ENCODE data around the gene DGCR6L.
A peak's percentile ranks its signal among the peaks of the same experiment; 100 is the strongest.
"Not testable (repeated sequence)": the region's sequence is repeated elsewhere in the genome, so short reads cannot be mapped to it uniquely, and the experiment has no call there.

The DGCR6L gene

GRCh38 chr22:20280866-20281265, 39.0 kb downstream of the DGCR6L start:
- no peak for FAIRE-seq
- no peak for DNase-seq (ENCODE audit: insufficient read length, low spot score)
- TF ChIP-seq PAX5 (IDR thresholded peaks at IDR 0.05; ENCODE audit: insufficient read depth, low read length, severe bottlenecking) (no peak), POLR2AphosphoS5 (IDR thresholded peaks at IDR 0.05; ENCODE audit: low read depth, low read length) (no peak), TAF1 (IDR thresholded peaks at IDR 0.05; ENCODE audit: low read depth, low read length) (no peak), POU2F2 (IDR thresholded peaks at IDR 0.05; ENCODE audit: low read depth, low read length) (no peak), POLR2A (IDR thresholded peaks at IDR 0.05; ENCODE audit: low read depth, low read length) (no peak), SPI1 (IDR thresholded peaks at IDR 0.05; ENCODE audit: low read depth, low read length) (no peak)

GRCh38 chr22:20280163-20280562, 39.7 kb downstream of the DGCR6L start:
- DNase-seq (ENCODE audit: insufficient read length, low spot score), result not testable (repeated sequence)

GRCh38 chr22:20279662-20280134, 40.2 kb downstream of the DGCR6L start:
- no peak for FAIRE-seq
- TF ChIP-seq PAX5 (IDR thresholded peaks at IDR 0.05; ENCODE audit: insufficient read depth, low read length, severe bottlenecking), result no peak
- no peak for TF ChIP-seq SPI1 (IDR thresholded peaks at IDR 0.05; ENCODE audit: low read depth, low read length)
- TF ChIP-seq POU2F2 (IDR thresholded peaks at IDR 0.05; ENCODE audit: low read depth, low read length), result no peak
- TF ChIP-seq TAF1 (IDR thresholded peaks at IDR 0.05; ENCODE audit: low read depth, low read length), result no peak
- no peak for TF ChIP-seq POLR2AphosphoS5 (IDR thresholded peaks at IDR 0.05; ENCODE audit: low read depth, low read length)
- no peak for TF ChIP-seq POLR2A (IDR thresholded peaks at IDR 0.05; ENCODE audit: low read depth, low read length)
- no peak for DNase-seq (ENCODE audit: insufficient read length, low spot score)

More at GRCh38 chr22:20280163-20280562, 39.7 kb downstream of the DGCR6L start:
- not testable (repeated sequence) for FAIRE-seq

- peak; percentile 13 for FAIRE-seq
- not testable (repeated sequence) for DNase-seq (ENCODE audit: insufficient read length, low spot score)
Observed at GRCh38 chr22:20278726-20279490, 41.0 kb downstream of the DGCR6L start.

GRCh38 chr22:20277936-20278635, 41.8 kb downstream of the DGCR6L start:
- FAIRE-seq; DNase-seq (ENCODE audit: insufficient read length, low spot score): not testable (repeated sequence)

- TF ChIP-seq POLR2A (IDR thresholded peaks at IDR 0.05; ENCODE audit: low read depth, low read length), result no peak
- TF ChIP-seq TAF1 (IDR thresholded peaks at IDR 0.05; ENCODE audit: low read depth, low read length), result no peak
- no peak for TF ChIP-seq SPI1 (IDR thresholded peaks at IDR 0.05; ENCODE audit: low read depth, low read length)
- TF ChIP-seq POU2F2 (IDR thresholded peaks at IDR 0.05; ENCODE audit: low read depth, low read length), result no peak
- TF ChIP-seq POLR2AphosphoS5 (IDR thresholded peaks at IDR 0.05; ENCODE audit: low read depth, low read length), result no peak
- no peak for TF ChIP-seq PAX5 (IDR thresholded peaks at IDR 0.05; ENCODE audit: insufficient read depth, low read length, severe bottlenecking)
- FAIRE-seq (no peak), DNase-seq (ENCODE audit: insufficient read length, low spot score) (no peak)
Observed at GRCh38 chr22:20276468-20276867, 43.4 kb downstream of the DGCR6L start.

GRCh38 chr22:20275836-20276235, 44.0 kb downstream of the DGCR6L start:
- no peak for DNase-seq (ENCODE audit: insufficient read length, low spot score)
- TF ChIP-seq POLR2AphosphoS5 (IDR thresholded peaks at IDR 0.05; ENCODE audit: low read depth, low read length), result no peak
- no peak for TF ChIP-seq SPI1 (IDR thresholded peaks at IDR 0.05; ENCODE audit: low read depth, low read length)
- TF ChIP-seq POU2F2 (IDR thresholded peaks at IDR 0.05; ENCODE audit: low read depth, low read length), result no peak
- no peak for TF ChIP-seq POLR2A (IDR thresholded peaks at IDR 0.05; ENCODE audit: low read depth, low read length)
- no peak for TF ChIP-seq TAF1 (IDR thresholded peaks at IDR 0.05; ENCODE audit: low read depth, low read length)
- TF ChIP-seq PAX5 (IDR thresholded peaks at IDR 0.05; ENCODE audit: insufficient read depth, low read length, severe bottlenecking), result no peak
- no peak for FAIRE-seq

GRCh38 chr22:20275325-20275724, 44.5 kb downstream of the DGCR6L start:
- DNase-seq (ENCODE audit: insufficient read length, low spot score); FAIRE-seq: not testable (repeated sequence)

- not testable (repeated sequence) for FAIRE-seq; DNase-seq (ENCODE audit: insufficient read length, low spot score)
Observed at GRCh38 chr22:20274374-20274773, 45.5 kb downstream of the DGCR6L start.

- TF ChIP-seq POLR2AphosphoS5 (IDR thresholded peaks at IDR 0.05; ENCODE audit: low read depth, low read length), result no peak
- no peak for TF ChIP-seq POLR2A (IDR thresholded peaks at IDR 0.05; ENCODE audit: low read depth, low read length)
- no peak for TF ChIP-seq TAF1 (IDR thresholded peaks at IDR 0.05; ENCODE audit: low read depth, low read length)
- TF ChIP-seq PAX5 (IDR thresholded peaks at IDR 0.05; ENCODE audit: insufficient read depth, low read length, severe bottlenecking), result no peak
- TF ChIP-seq POU2F2 (IDR thresholded peaks at IDR 0.05; ENCODE audit: low read depth, low read length), result no peak
- no peak for TF ChIP-seq SPI1 (IDR thresholded peaks at IDR 0.05; ENCODE audit: low read depth, low read length)
- no peak for FAIRE-seq
- no peak for DNase-seq (ENCODE audit: insufficient read length, low spot score)
Observed at GRCh38 chr22:20273758-20274181, 46.1 kb downstream of the DGCR6L start.

- no peak for DNase-seq (ENCODE audit: insufficient read length, low spot score)
- no peak for FAIRE-seq
- TF ChIP-seq POLR2AphosphoS5 (IDR thresholded peaks at IDR 0.05; ENCODE audit: low read depth, low read length) (no peak), TAF1 (IDR thresholded peaks at IDR 0.05; ENCODE audit: low read depth, low read length) (no peak), POLR2A (IDR thresholded peaks at IDR 0.05; ENCODE audit: low read depth, low read length) (no peak), POU2F2 (IDR thresholded peaks at IDR 0.05; ENCODE audit: low read depth, low read length) (no peak), SPI1 (IDR thresholded peaks at IDR 0.05; ENCODE audit: low read depth, low read length) (no peak), PAX5 (IDR thresholded peaks at IDR 0.05; ENCODE audit: insufficient read depth, low read length, severe bottlenecking) (no peak)
Observed at GRCh38 chr22:20272700-20273099, 47.2 kb downstream of the DGCR6L start.

Measured in GM12891 (cell line).